Inflammatory macrophage treated with lipopolysaccharide for 4 hours (primary cell): ENCODE measurements around the gene HEG1.
A peak's percentile ranks its signal among the peaks of the same experiment; 100 is the strongest.
"Not testable (repeated sequence)": the region's sequence is repeated elsewhere in the genome, so short reads cannot be mapped to it uniquely, and the experiment has no call there.

Experiments
- DNase-seq: peaks from one replicate; pipeline ENCODE4 v3.0.0-alpha.2; 2020

The HEG1 gene

GRCh38 chr3:125055913-125056745, at the start of gene HEG1:
Gene HEG1 (minus strand): TSS chr3:125055997. CDS start chr3:125055890, 107 bp downstream.
- DNase-seq, result peak; percentile 92

DNA sequence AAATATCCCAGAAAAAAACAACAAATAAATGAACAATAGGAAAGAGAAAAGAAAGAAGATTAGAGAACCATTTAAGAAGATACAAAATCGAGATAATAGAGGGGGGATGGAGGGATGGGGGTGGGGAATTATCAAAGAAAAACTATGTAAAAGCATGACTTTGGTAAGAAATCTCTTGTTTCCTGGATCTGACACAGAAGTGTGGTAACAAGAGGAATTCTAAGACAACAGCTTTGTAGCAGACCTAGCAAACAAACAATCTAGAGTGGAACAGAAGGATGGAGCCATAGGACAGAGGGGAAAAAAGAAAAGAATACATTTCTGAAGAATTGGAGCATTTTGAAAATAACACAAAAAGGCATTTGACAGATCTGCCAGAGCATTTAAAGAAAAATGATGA, 49.3 kb upstream of the HEG1 start:
- no peak for DNase-seq

GRCh38 chr3:125104639-125105038, 48.8 kb upstream of the HEG1 start:
- DNase-seq, result peak; percentile 28

DNA sequence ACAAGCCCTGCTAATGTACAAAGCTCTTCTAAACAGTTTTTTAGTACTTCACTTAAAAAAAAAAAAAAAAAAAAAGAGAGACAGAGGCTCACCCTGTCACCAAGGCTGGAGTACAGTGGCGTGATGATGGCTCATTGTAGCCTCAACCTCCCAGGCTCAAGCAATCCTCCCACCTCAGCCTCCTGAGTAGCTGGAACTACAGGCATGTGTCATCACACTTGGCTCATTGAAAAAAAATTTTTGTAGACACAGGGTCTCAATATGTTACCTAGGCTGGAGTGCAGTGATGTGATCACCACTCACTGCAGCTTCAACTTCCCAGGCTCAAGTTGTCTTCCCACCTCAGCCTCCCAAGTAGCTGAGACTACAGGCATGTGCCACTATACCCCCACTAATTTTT, 47.6 kb upstream of the HEG1 start:
- no peak for DNase-seq

- DNase-seq, result no peak
These were observed 46.7 kb upstream of the HEG1 start for GRCh38 chr3:125102470-125102869.

DNA sequence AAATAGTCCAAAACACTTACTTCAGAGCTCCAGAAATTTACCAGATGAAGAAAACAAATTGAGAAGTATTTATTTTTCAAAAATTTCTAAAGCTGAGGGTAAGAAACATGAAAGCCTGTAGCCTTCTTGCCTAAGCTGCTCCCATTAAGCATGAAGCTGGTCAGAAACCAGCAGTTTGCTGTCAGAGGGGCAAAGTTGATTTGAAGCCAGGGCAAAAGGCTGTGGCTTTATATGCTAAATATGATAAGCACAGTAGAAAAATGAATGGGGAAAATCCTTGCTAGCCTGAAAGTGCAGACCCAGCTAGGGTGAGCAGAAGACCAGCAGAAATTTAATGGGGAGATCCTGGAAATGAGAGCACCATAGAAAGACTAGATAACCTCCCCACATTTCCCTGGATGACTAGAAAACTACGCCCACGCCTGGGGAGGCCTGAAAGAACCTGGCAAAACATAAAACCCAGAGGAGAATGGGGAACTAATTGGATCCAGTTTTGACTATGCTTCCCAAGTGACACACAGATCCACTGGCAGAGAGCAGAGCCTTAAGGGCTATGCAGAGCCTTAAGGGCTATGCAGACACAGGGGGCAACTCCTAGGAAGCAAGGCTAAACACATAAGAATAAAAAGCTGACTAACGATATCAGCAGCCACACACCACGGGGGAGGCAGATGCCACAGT, 43.0 kb upstream of the HEG1 start:
- DNase-seq, result peak; percentile 35

- DNase-seq, result no peak
These were observed 34.9 kb upstream of the HEG1 start for GRCh38 chr3:125090649-125091048.

- no peak for DNase-seq
These were observed 32.1 kb upstream of the HEG1 start for GRCh38 chr3:125087768-125088391.

GRCh38 chr3:125085166-125085565, 29.4 kb upstream of the HEG1 start:
- DNase-seq, result no peak

GRCh38 chr3:125083776-125084175, 28.0 kb upstream of the HEG1 start:
- DNase-seq, result no peak

GRCh38 chr3:125082339-125082738, 26.5 kb upstream of the HEG1 start:
- not testable (repeated sequence) for DNase-seq

- DNase-seq, result no peak
These were observed 24.3 kb upstream of the HEG1 start for GRCh38 chr3:125080077-125080476.

DNA sequence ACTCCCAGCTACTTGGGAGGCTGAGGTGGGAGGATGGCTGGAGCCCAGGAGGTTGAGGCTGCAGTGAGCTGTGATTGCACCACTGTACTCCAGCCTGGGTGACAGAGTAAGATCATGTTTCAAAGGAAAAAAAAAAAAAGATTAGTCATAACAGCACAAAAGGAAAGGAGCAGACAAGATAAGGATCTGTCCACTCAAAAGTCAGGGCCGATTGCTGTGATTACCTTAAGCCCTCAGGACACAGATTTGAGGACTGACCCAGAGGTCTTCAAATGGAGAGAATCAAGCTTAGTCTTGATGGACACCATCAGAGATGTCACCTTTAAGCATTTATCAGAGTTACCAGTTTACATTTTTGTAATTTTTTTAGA, 23.9 kb upstream of the HEG1 start:
- no peak for DNase-seq

DNA sequence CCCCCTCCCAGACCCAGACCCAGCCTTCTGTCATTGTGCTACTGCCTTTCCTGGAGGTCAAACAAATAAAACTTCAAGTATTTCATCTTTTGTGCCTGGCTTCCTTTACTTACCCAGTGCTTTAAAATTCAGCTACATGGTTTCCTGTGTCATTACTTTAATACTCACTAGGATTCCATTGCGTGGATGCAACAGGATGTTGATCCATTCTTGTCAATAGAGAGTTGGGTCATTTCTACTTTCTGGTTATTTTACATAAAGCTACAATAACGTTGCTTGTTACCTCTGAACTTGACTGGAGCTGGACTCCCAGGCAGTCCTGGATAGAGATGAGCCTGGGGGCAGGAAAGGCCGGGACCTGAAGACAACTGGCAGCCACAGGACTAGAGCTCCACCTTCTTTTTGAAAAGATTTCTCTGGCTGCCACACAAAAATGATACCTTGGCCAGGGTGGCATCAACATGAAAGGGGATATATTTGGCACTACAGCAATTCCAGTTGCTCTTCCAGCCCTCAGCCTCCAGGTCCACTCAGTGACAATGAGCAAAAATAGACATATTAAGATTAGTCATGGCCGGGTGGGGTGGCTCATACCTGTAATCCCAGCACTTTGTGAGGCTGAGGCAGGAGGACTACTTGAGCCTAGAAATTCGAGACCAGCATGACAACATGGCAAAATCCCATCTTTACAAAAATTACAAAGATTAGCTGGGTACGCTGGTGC, 23.3 kb upstream of the HEG1 start:
- DNase-seq, result no peak

DNA sequence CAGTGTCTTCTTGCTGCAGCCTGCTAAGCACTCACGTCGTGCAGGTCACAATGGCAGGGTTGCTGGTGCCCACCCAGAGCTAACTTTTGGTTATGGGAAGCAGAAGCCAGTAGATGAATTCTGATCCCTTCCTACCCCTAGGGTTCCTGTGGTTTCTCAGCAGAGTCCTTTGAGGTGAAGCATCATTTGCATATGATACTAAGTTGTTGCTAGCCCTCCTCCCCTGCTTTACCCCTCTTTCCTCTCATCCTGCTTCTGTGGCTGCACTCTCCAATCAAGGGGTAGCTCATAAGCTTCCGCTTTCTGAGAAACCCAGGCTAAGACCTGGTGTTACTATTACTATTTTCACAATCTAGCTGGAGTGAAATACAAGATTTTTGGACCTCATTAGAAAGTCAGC, 22.1 kb upstream of the HEG1 start:
- no peak for DNase-seq

GRCh38 chr3:125076464-125076863, 20.7 kb upstream of the HEG1 start:
- DNase-seq, result no peak

DNA sequence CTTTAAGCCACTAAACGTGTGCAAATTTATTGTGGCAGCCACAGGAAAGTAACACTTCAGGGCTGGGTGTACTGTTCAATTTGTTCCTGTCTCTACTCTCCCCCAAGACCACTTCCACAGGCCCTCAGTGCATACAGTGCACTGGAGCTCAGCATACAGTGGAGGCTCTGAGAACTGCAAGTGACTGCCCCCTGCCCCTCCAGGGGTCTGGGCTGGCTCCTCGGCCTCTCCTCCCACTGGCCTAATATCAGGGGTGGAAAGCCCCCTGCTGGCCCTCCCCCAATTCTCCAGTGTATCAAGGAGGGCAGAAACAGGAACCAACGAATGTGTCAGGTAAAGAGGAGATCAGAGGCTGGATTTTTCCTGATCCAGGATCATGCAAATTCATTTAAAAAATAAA, 19.9 kb upstream of the HEG1 start:
- DNase-seq, result no peak

- no peak for DNase-seq
These were observed 17.7 kb upstream of the HEG1 start for GRCh38 chr3:125073390-125073905.

- no peak for DNase-seq
These were observed 17.1 kb upstream of the HEG1 start for GRCh38 chr3:125072749-125073389.

- no peak for DNase-seq
These were observed 16.5 kb upstream of the HEG1 start for GRCh38 chr3:125072301-125072700.

DNA sequence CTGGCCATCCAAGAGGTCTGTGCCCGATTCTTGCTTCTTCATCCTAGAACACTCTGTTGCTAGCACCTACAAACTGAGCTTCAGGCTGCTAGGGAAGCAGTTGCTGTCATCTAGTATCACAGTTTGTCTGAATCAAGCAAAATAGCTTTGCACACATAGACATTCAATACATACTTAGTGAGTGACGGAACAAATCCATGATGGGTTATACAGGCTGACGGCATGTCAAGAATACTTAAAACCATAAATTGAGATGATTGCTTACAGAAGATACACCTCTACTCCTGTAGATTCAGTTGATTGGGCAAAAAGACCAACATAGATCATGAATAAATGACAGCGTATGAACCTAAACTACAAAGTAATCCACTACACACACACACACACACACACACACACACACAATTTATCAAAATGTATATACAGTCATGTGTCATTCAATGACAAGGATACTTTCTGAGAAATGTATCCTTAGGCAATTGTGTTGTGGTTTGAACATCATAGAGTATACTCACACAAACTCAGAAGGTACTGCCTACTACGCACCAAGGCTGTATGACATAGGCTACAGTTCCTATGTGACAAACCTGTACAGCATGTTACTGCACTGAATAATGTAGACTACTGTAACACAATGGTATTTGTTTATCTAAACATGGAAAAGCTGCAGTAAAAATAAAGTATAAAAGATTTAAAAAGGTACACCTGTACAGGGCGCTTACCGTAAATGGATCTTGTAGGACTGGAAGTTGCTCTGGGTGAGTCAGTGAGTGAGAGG, 14.4 kb upstream of the HEG1 start:
- no peak for DNase-seq

DNA sequence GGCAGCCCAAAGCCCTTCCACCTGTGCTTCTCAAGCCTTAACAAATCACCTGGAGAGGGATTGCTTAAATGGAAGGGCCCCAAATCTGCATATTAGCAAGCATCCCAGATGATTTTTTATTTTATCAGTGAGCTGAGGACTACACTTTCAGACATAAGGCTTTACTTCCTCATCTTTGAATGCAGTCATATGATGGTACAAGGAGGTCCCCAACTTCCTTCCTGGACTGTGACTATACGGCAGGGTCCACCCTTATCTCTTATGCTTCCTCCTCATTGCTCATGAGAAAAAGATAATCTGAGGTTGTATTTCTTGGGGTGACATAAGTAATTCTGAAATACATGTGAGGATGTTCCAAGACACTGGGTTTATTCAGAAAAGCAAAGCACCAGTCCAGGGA, 13.7 kb upstream of the HEG1 start:
- peak; percentile 56 for DNase-seq
